DOHH2 (cell line): ENCODE measurements around the gene CFAP92.

Source experiments
- H3F3A ChIP-seq: fragments of 200-600 bp; sonication (generic), shearing (Covaris generic); 2 replicates; pipeline ENCODE4 v1.6.0; 2016; ENCODE audit warnings: antibody characterized with exemption, mild to moderate bottlenecking; ENCODE audit not compliant: control insufficient read depth, insufficient read depth
- H3K27ac ChIP-seq: fragments of 200-600 bp; sonication (generic); 2 replicates; pipeline ENCODE4 v1.5.1; 2014; ENCODE audit warnings: low read depth, mild to moderate bottlenecking, low read length, moderate library complexity
- H3K27me3 ChIP-seq: fragments of 200-600 bp; sonication (generic); 2 replicates; pipeline ENCODE4 v1.6.1; 2014; ENCODE audit warnings: mild to moderate bottlenecking, low read length, mixed read lengths; ENCODE audit not compliant: control insufficient read depth
- H3K36me3 ChIP-seq: fragments of 200-600 bp; sonication (generic); 2 replicates; pipeline ENCODE4 v1.6.1; 2014; ENCODE audit warnings: mild to moderate bottlenecking, low read length, moderate library complexity, mixed read lengths; ENCODE audit not compliant: control insufficient read depth
- H3K4me1 ChIP-seq: fragments of 200-600 bp; sonication (generic); 2 replicates; pipeline ENCODE4 v1.6.1; 2014; ENCODE audit warnings: mild to moderate bottlenecking, low read length, mixed read lengths; ENCODE audit not compliant: control insufficient read depth
- H3K4me2 ChIP-seq: fragments of 200-600 bp; sonication (generic); 2 replicates; pipeline ENCODE4 v1.6.0; 2014; ENCODE audit warnings: mild to moderate bottlenecking, low read length, moderate library complexity
- H3K4me3 ChIP-seq: fragments of 200-600 bp; sonication (generic); 2 replicates; pipeline ENCODE4 v1.5.1; 2014; ENCODE audit warnings: mild to moderate bottlenecking, low read length, mixed read lengths
- H3K79me2 ChIP-seq: fragments of 200-600 bp; sonication (generic); 2 replicates; pipeline ENCODE4 v1.6.1; 2014; ENCODE audit warnings: mild to moderate bottlenecking, low read length, mixed read lengths; ENCODE audit not compliant: control insufficient read depth
- H3K9me2 ChIP-seq: fragments of 200-600 bp; sonication (generic); replicated peaks from 2 replicates; pipeline ENCODE4 v1.6.1; 2014; ENCODE audit warnings: mild to moderate bottlenecking, low read length, mixed read lengths; ENCODE audit not compliant: control insufficient read depth
- H3K9me3 ChIP-seq: fragments of 200-600 bp; sonication (generic); 2 replicates; pipeline ENCODE4 v1.6.1; 2014; ENCODE audit warnings: antibody characterized with exemption, low read length, mixed read lengths; ENCODE audit not compliant: control insufficient read depth, insufficient read depth
- H4K20me1 ChIP-seq: fragments of 200-600 bp; sonication (generic); 2 replicates; pipeline ENCODE4 v1.6.0; 2014; ENCODE audit warnings: low read depth, mild to moderate bottlenecking, antibody characterized with exemption, low read length, moderate library complexity; ENCODE audit not compliant: control insufficient read depth, insufficient read depth
- EZH2phosphoT487 ChIP-seq: fragments of 200-600 bp; sonication (generic); IDR thresholded peaks from 2 replicates; pipeline ENCODE4 v1.6.1; 2017; ENCODE audit warnings: borderline replicate concordance, mild to moderate bottlenecking, antibody characterized with exemption, low read length, moderate library complexity, mixed read lengths
- TF ChIP-seq, protein P1 (sequence below): fragments of 200-600 bp; sonication (generic); IDR thresholded peaks from one replicate; pipeline ENCODE4 v1.5.1; 2014; ENCODE audit warnings: antibody characterized with exemption, mild to moderate bottlenecking, low read depth, low read length; ENCODE audit not compliant: poor library complexity, severe bottlenecking

Gene CFAP92

DNA sequence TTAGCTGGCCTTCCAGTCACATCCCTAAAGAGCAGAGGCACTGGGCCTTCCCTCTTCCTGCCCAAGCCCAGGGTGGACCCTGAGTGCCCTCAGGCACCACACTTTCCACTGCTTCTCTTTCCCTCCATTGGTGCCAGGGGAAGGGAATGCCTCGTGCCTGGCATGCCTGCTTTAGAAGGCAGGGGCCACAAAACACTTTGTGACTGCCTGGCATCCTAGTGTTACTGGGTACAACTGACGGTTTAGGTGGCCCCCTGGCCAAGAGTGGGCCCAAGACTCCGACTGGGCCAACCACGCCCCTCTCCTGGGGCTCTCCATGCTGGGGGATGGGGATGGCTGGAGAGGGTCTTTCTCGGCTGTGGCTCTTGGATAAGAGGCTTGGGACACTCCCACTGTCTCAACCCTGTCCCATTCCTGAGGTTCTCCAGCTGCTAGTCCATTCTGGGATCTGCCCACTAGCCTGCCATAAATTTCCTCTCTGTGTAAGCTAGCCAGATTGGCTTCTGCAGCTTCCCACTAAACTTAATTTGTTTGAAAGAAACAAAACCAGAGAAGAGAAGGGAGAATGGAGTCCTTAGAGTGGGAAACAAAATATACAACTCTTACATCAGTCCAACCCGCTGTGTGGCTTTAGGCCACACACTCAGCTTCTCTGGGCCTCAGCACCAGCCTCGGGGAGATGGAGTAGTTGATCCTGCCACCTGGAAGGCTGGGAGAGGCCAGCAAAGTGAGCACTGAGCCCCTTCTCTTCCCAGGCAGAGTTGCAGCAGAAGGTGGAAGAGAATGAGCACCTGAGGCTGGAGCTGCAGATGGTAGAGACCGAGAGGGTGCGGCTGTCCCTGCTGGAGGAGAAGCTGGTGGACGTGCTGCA, 42.6 kb upstream of the CFAP92 start:
- no peaks in the 10 kb centered on the region for H3K9me2 ChIP-seq
- no peaks in the 10 kb centered on the region for H3K79me2 ChIP-seq
- H3K27ac ChIP-seq = no peak overlapping the region
- H3K27me3 ChIP-seq = no peaks in the 10 kb centered on the region
- H3K9me3 ChIP-seq = no peaks in the 10 kb centered on the region
- no peak for TF ChIP-seq EZH2phosphoT487
- TF ChIP-seq, protein P1, sequence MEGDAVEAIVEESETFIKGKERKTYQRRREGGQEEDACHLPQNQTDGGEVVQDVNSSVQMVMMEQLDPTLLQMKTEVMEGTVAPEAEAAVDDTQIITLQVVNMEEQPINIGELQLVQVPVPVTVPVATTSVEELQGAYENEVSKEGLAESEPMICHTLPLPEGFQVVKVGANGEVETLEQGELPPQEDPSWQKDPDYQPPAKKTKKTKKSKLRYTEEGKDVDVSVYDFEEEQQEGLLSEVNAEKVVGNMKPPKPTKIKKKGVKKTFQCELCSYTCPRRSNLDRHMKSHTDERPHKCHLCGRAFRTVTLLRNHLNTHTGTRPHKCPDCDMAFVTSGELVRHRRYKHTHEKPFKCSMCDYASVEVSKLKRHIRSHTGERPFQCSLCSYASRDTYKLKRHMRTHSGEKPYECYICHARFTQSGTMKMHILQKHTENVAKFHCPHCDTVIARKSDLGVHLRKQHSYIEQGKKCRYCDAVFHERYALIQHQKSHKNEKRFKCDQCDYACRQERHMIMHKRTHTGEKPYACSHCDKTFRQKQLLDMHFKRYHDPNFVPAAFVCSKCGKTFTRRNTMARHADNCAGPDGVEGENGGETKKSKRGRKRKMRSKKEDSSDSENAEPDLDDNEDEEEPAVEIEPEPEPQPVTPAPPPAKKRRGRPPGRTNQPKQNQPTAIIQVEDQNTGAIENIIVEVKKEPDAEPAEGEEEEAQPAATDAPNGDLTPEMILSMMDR = no peak
- H4K20me1 ChIP-seq = no peaks in the 10 kb centered on the region
- no peak overlapping the region for H3K4me2 ChIP-seq
- H3K36me3 ChIP-seq = no peaks in the 10 kb centered on the region
- H3K4me1 ChIP-seq = no peaks in the 10 kb centered on the region
- no peak overlapping the region for H3K4me3 ChIP-seq
- no peaks in the 10 kb centered on the region for H3F3A ChIP-seq

DNA sequence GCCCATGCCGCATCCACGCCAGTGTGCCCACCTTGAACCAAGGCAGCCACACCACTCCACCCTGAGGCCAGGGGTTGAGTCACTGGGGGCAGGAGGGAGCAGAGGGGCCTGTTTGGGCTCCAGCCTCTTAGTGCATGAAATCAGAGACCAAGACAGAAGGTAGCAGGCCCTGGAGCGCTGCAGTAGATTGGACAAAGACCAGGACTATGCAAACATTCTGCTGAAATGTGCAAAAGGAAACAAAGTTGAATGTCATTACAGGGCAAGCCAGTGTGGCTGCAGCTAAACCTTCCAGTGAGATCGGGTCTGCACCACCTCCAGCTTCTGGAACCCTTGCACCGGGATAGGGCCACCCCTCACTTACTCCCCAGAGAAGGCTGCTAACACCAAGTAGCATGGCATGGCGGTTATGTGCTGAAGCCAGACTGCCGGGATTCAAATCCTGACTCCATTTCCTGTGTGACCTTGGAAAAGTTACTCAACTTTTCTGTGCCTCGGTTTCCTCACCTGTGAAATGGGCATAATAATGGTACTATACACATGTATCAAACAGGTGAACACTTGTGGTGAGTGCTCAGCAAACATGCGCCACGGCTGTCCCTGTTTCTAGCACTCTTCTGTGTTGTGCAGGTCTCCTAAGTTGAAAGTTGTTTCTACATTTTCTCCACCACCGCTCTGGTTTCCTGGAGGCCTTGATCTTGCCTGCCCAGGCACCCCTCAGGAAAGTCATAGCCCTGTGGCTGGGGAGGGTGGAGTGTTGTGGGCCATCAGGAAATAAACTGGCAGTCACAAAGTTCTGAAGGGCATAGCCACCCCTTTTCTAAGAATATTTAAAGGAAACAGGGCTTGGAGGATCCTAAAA, 41.7 kb upstream of the CFAP92 start:
- H3K79me2 ChIP-seq = no peaks in the 10 kb centered on the region
- H3K9me3 ChIP-seq = no peaks in the 10 kb centered on the region
- TF ChIP-seq, protein P1 = no peak
- no peak for TF ChIP-seq EZH2phosphoT487
- H3K27ac ChIP-seq = no peak overlapping the region
- H3K4me2 ChIP-seq = no peak overlapping the region
- no peaks in the 10 kb centered on the region for H3K36me3 ChIP-seq
- no peaks in the 10 kb centered on the region for H3K4me1 ChIP-seq
- H3K27me3 ChIP-seq = no peaks in the 10 kb centered on the region
- H3K4me3 ChIP-seq = no peak overlapping the region
- no peaks in the 10 kb centered on the region for H3K9me2 ChIP-seq
- no peaks in the 10 kb centered on the region for H3F3A ChIP-seq
- H4K20me1 ChIP-seq = no peaks in the 10 kb centered on the region

DNA sequence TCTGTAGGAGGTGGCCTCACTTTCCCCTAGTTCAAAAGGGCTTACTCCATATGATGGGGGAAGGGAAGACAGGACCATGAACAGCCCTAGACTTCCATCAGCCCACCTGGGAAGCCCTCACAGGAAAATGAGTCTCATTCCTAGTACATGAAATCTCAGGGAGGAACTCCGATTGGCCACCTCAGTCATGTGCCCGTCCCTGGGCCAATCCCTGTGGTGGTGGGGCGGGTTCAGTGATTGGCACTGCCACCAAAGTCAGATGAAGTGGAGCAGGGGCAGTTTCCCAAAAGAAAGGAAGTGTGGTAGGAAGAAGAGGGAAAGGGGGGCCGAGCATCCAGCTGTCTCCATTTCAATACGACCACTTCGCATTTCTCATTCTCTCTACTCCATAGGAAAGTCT, 40.8 kb upstream of the CFAP92 start:
- H3K27me3 ChIP-seq = no peaks in the 10 kb centered on the region
- H3K4me2 ChIP-seq = no peak overlapping the region
- TF ChIP-seq EZH2phosphoT487 = no peak
- TF ChIP-seq, protein P1 = no peak
- H4K20me1 ChIP-seq = no peaks in the 10 kb centered on the region
- no peaks in the 10 kb centered on the region for H3K4me1 ChIP-seq
- H3K27ac ChIP-seq = no peak overlapping the region
- no peak overlapping the region for H3K4me3 ChIP-seq
- H3K9me2 ChIP-seq = no peaks in the 10 kb centered on the region
- no peaks in the 10 kb centered on the region for H3F3A ChIP-seq
- no peaks in the 10 kb centered on the region for H3K9me3 ChIP-seq
- H3K79me2 ChIP-seq = no peaks in the 10 kb centered on the region
- H3K36me3 ChIP-seq = no peaks in the 10 kb centered on the region
